Mucosa of rectum (tissue), 2 donors: ENCODE results near the gene PRKCA.

Experiments used
- H3K27ac ChIP-seq, 2 donors: one replicate each; pipeline ENCODE4 v1.7.0; 2013; ENCODE audit warnings: inconsistent platforms in 2 of 2, low read depth in 2 of 2, low read length in 2 of 2
- H3K27me3 ChIP-seq, 2 donors: one replicate each; pipeline ENCODE4 v1.7.0; 2013; ENCODE audit warnings: low read length in 2 of 2; ENCODE audit not compliant: control insufficient read depth in 2 of 2, insufficient read depth in 2 of 2
- H3K36me3 ChIP-seq, 2 donors: one replicate each; pipeline ENCODE4 v1.7.0; 2013; ENCODE audit warnings: low read length in 2 of 2; ENCODE audit not compliant: control insufficient read depth in 2 of 2, insufficient read depth in 2 of 2
- H3K4me1 ChIP-seq, 2 donors: one replicate each; pipeline ENCODE4 v1.7.0; 2013; ENCODE audit warnings: low read length in 2 of 2, mild to moderate bottlenecking in 1 of 2; ENCODE audit not compliant: control insufficient read depth in 2 of 2, insufficient read depth in 2 of 2
- H3K4me3 ChIP-seq, 2 donors: one replicate each; pipeline ENCODE4 v1.7.0; 2013; ENCODE audit warnings: low read length in 2 of 2
- H3K9ac ChIP-seq, 2 donors: one replicate each; pipeline ENCODE4 v1.7.0; 2013; ENCODE audit warnings: low read length in 2 of 2, low read depth in 1 of 2, mild to moderate bottlenecking in 1 of 2
- H3K9me3 ChIP-seq, 2 donors: one replicate each; pipeline ENCODE4 v1.7.0; 2013; ENCODE audit warnings: low read length in 2 of 2; ENCODE audit not compliant: control insufficient read depth in 2 of 2
- donor health status: healthy.
- donor health status: Normal muscosa, but diverticular disease.

PRKCA gene

GRCh38 chr17:66304304-66305174, 2.1 kb downstream of the PRKCA start:
- Histone ChIP-seq H3K4me3 (peak overlapping the region; percentile 80 to 86), H3K27me3 (no peaks in the 10 kb centered on the region), H3K4me1 (peaks cover 10 to 14% of the 10 kb centered on the region in 2 donors), H3K9ac (peak overlapping the region; percentile 68 to 77), H3K36me3 (no peaks in the 10 kb centered on the region), H3K27ac (peak overlapping the region; percentile 61 to 68), H3K9me3 (no peaks in the 10 kb centered on the region)

DNA sequence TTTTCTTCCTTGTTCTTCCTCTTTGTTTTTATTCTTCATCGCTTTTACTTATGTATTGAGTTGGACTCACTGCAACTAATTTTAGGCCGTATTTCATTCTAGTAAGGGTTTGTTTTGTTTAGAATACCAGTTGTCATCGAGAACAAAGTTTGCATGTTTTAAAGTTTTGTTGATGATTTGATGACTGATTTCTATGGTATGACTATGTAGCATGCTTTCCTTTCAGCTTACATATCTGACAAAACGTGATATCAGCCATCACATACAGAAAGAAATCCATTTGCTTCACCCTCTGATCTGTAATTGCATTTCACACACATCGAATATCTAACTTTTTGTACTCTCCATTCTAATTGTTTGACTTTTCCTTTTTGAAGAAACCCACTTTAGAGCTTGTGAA, 4.0 kb downstream of the PRKCA start:
- Histone ChIP-seq H3K36me3 (peaks cover 0 to 2% of the 10 kb centered on the region in 2 donors), H3K9me3 (no peaks in the 10 kb centered on the region), H3K27me3 (no peaks in the 10 kb centered on the region), H3K4me3 (no peak overlapping the region), H3K4me1 (peaks cover 10 to 14% of the 10 kb centered on the region in 2 donors), H3K9ac (no peak overlapping the region), H3K27ac (no peak overlapping the region)

GRCh38 chr17:66307257-66307656, 4.8 kb downstream of the PRKCA start:
- H3K27me3 ChIP-seq = no peaks in the 10 kb centered on the region
- H3K9me3 ChIP-seq = no peaks in the 10 kb centered on the region
- no peak overlapping the region for H3K4me3 ChIP-seq
- peaks cover 5 to 9% of the 10 kb centered on the region in 2 donors for H3K4me1 ChIP-seq
- H3K36me3 ChIP-seq = peaks cover 0 to 2% of the 10 kb centered on the region in 2 donors
- no peak overlapping the region for H3K9ac ChIP-seq
- no peak overlapping the region for H3K27ac ChIP-seq

- H3K4me1 ChIP-seq = peaks cover 6 to 9% of the 10 kb centered on the region in 2 donors
- H3K27ac ChIP-seq = no peak overlapping the region
- no peak overlapping the region for H3K4me3 ChIP-seq
- peaks cover 0 to 2% of the 10 kb centered on the region in 2 donors for H3K36me3 ChIP-seq
- H3K9ac ChIP-seq = no peak overlapping the region
- H3K9me3 ChIP-seq = no peaks in the 10 kb centered on the region
- H3K27me3 ChIP-seq = no peaks in the 10 kb centered on the region
Observed at GRCh38 chr17:66308856-66309255, 6.4 kb downstream of the PRKCA start.

- Histone ChIP-seq H3K4me3 (no peak overlapping the region), H3K36me3 (peaks cover 0 to 2% of the 10 kb centered on the region in 2 donors), H3K27me3 (no peaks in the 10 kb centered on the region), H3K27ac (no peak overlapping the region), H3K9me3 (no peaks in the 10 kb centered on the region), H3K4me1 (peaks cover under 1 to 2% of the 10 kb centered on the region in 2 donors), H3K9ac (no peak overlapping the region)
Observed at GRCh38 chr17:66309793-66310192, 7.4 kb downstream of the PRKCA start.

DNA sequence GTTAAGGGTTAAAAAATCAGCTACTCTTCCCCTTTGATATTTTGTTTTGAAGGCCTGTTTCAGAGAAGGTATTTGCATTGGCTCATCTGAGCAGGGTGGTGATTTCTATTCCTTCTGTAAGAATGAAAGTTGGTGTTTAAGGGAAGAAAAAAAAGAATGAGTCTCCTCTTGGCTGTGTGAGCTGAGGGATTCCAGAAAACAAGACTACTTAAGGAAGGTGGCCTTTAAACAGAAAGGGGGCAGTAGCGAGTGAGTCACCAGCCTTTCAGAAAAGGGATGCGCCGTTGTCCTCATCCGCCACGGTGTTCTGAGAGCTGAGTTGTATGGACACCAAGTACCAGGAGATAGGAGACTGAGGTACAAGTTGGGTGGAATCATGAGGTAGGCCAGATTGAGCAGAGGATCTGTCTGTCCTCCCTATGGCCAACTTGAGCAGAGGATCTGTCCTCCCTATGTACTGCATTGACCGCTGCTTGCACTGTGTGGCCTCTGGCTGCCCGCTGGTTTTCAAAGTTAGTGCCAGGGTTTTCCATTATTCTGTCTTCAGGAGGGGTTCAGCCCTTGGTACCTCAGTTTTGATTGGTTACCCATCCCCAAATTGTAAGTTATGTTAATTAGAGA, 8.2 kb downstream of the PRKCA start:
- Histone ChIP-seq H3K4me1 (peaks cover 0 to 2% of the 10 kb centered on the region in 2 donors), H3K27me3 (no peaks in the 10 kb centered on the region), H3K9me3 (no peaks in the 10 kb centered on the region), H3K9ac (no peak overlapping the region), H3K4me3 (no peak overlapping the region), H3K36me3 (peaks cover 2 to 3% of the 10 kb centered on the region in 2 donors), H3K27ac (no peak overlapping the region)

DNA sequence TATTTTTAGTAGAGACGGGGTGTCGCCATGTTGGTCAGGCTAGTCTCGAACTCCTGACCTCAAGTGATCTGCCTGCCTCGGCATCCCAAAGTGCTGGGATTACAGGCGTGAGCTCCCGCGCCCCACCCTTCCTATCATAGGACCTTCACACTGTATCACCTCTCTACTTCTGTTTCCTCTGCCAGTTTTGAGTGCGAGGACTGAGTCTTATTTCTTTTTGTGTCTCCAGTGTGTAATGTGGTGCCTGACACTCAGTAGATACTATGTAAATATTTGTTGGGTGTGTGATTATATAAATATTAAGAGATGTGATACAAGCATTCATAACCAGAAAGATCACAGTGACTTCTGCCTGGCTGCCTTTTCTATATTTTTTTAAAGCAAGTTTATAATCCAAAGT, 10.5 kb downstream of the PRKCA start:
- no peaks in the 10 kb centered on the region for H3K9me3 ChIP-seq
- peaks cover 2 to 3% of the 10 kb centered on the region in 2 donors for H3K36me3 ChIP-seq
- H3K27ac ChIP-seq = no peak overlapping the region
- no peak overlapping the region for H3K9ac ChIP-seq
- peaks cover 0 to 2% of the 10 kb centered on the region in 2 donors for H3K4me1 ChIP-seq
- no peak overlapping the region for H3K4me3 ChIP-seq
- H3K27me3 ChIP-seq = no peaks in the 10 kb centered on the region

DNA sequence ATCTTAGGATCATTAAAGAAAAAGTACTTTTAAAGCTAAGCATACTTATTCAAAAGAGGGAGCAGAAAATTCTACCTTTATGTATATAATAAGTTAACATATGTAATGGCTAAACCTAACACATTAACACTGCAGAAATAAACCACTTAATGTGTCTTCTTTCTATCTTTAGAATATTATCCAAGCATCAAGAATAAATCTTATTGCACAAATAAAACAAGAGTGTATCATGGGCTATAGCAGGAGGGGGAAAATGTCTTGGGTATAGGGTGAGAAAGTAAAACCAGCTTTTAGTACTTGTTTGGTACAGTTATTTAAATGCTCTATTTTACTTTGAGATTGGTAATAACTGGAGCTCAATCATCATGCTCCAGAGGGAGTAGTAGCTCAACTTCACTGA, 10.9 kb downstream of the PRKCA start:
- Histone ChIP-seq H3K9ac (no peak overlapping the region), H3K36me3 (peaks cover 2 to 3% of the 10 kb centered on the region in 2 donors), H3K27me3 (no peaks in the 10 kb centered on the region), H3K9me3 (no peaks in the 10 kb centered on the region), H3K4me3 (no peak overlapping the region), H3K27ac (no peak overlapping the region), H3K4me1 (peaks cover 0 to 2% of the 10 kb centered on the region in 2 donors)

GRCh38 chr17:66313995-66314659, 11.7 kb downstream of the PRKCA start:
- Histone ChIP-seq H3K27me3 (no peaks in the 10 kb centered on the region), H3K4me3 (no peak overlapping the region), H3K9me3 (no peaks in the 10 kb centered on the region), H3K9ac (no peak overlapping the region), H3K27ac (no peak overlapping the region), H3K4me1 (peaks cover 0 to 2% of the 10 kb centered on the region in 2 donors), H3K36me3 (peaks cover 2 to 3% of the 10 kb centered on the region in 2 donors)

DNA sequence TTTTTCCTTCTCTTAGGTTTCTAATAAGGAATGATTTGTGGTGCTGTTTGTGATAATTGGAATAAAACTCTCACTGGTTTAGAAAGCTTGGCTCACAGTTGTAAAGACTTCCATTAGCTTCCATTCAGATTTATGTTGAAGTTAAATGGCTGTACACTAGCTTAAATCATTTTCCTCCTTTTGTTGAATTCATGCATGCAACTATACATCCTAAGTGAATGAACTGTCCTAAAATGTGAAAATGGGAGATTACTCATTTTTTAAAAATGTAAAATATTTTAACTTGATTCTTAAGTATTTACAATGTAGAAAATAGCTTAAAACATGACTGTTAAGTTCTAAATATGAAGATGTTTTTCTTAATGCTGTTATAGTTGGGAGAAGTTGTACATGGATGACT, 15.2 kb downstream of the PRKCA start:
- Histone ChIP-seq H3K27ac (no peak overlapping the region), H3K4me1 (peaks cover 1 to 2% of the 10 kb centered on the region in 2 donors), H3K9ac (no peak overlapping the region), H3K27me3 (no peaks in the 10 kb centered on the region), H3K36me3 (peaks cover 0 to 3% of the 10 kb centered on the region in 2 donors), H3K4me3 (no peak overlapping the region), H3K9me3 (peaks cover 0 to 6% of the 10 kb centered on the region in 2 donors)
